Astrocyte (in vitro differentiated cells and primary cell): ENCODE measurements around the gene SIRT5. TPM values are rescaled to one million over a fixed set of nuclear protein-coding genes. Genes with fewer than 3 reads are reported as not detected.

Experiments
- DNase-seq: peaks from one replicate; pipeline ENCODE4 v3.0.0-alpha.2; 2010; ENCODE audit warnings: low read depth
- FAIRE-seq: peaks from 2 replicates; lab custom pipeline; 2011; peaks lifted over from hg19 to GRCh38; lab: Jason Lieb, UNC
- H2AFZ ChIP-seq: 2 replicates; pipeline ENCODE4 v1.6.0; 2012; ENCODE audit warnings: low read depth, low read length, inconsistent platforms
- H3K27ac ChIP-seq: 2 replicates; pipeline ENCODE4 v1.5.1; 2011; ENCODE audit warnings: low read depth, low read length, inconsistent platforms
- H3K27me3 ChIP-seq: 2 replicates; pipeline ENCODE4 v1.6.0; 2011; ENCODE audit warnings: low read length, inconsistent platforms; ENCODE audit not compliant: insufficient read depth
- H3K36me3 ChIP-seq: 2 replicates; pipeline ENCODE4 v1.5.1; 2011; ENCODE audit warnings: low read length, inconsistent platforms; ENCODE audit not compliant: insufficient read depth
- H3K4me1 ChIP-seq: 2 replicates; pipeline ENCODE4 v1.5.1; 2011; ENCODE audit warnings: low read length, inconsistent platforms; ENCODE audit not compliant: insufficient read depth
- H3K4me2 ChIP-seq: 2 replicates; pipeline ENCODE4 v1.6.0; 2012; ENCODE audit warnings: low read length, inconsistent platforms
- H3K4me3 ChIP-seq: 2 replicates; pipeline ENCODE4 v1.5.1; 2011; ENCODE audit warnings: low read depth, mild to moderate bottlenecking, low read length, inconsistent platforms; ENCODE audit not compliant: insufficient read depth
- H3K79me2 ChIP-seq: 2 replicates; pipeline ENCODE4 v1.6.0; 2012; ENCODE audit warnings: mild to moderate bottlenecking, low read length, inconsistent platforms; ENCODE audit not compliant: insufficient read depth
- H3K9ac ChIP-seq: 2 replicates; pipeline ENCODE4 v1.6.0; 2012; ENCODE audit warnings: mild to moderate bottlenecking, low read length, inconsistent platforms
- H3K9me3 ChIP-seq: 2 replicates; pipeline ENCODE4 v1.5.1; 2012; ENCODE audit warnings: low read depth, mild to moderate bottlenecking, low read length, inconsistent platforms; ENCODE audit not compliant: insufficient read depth
- H4K20me1 ChIP-seq: 2 replicates; pipeline ENCODE4 v1.6.0; 2012; ENCODE audit warnings: low read length, inconsistent platforms; ENCODE audit not compliant: insufficient read depth
- H3K27ac Mint-ChIP-seq: one replicate; pipeline ENCODE4 v1.8.0; 2021; ENCODE audit warnings: mild to moderate bottlenecking, mixed read lengths; ENCODE audit not compliant: unreplicated experiment
- H3K27me3 Mint-ChIP-seq: one replicate; pipeline ENCODE4 v1.8.0; 2021; ENCODE audit warnings: low read depth, mixed read lengths; ENCODE audit not compliant: unreplicated experiment
- H3K36me3 Mint-ChIP-seq: one replicate; pipeline ENCODE4 v1.8.0; 2021; ENCODE audit warnings: low read depth, mixed read lengths; ENCODE audit not compliant: unreplicated experiment
- H3K4me1 Mint-ChIP-seq: one replicate; pipeline ENCODE4 v1.8.0; 2021; ENCODE audit warnings: low read depth, mixed read lengths; ENCODE audit not compliant: unreplicated experiment
- H3K4me3 Mint-ChIP-seq: one replicate; pipeline ENCODE4 v1.8.0; 2021; ENCODE audit warnings: mild to moderate bottlenecking, moderate library complexity, mixed read lengths; ENCODE audit not compliant: unreplicated experiment
- H3K9me3 Mint-ChIP-seq: one replicate; pipeline ENCODE4 v1.8.0; 2021; ENCODE audit warnings: mild to moderate bottlenecking, mixed read lengths; ENCODE audit not compliant: unreplicated experiment
- CTCF ChIP-seq: IDR thresholded peaks from 2 replicates; pipeline ENCODE4 v1.5.1; 2011; ENCODE audit warnings: low read depth, mild to moderate bottlenecking, inconsistent platforms, low read length, moderate library complexity; ENCODE audit not compliant: insufficient read depth
- EZH2 ChIP-seq: IDR thresholded peaks from 2 replicates; pipeline ENCODE4 v1.6.1; 2012; ENCODE audit warnings: mild to moderate bottlenecking, low read length, inconsistent platforms; ENCODE audit not compliant: insufficient read depth
- total RNA-seq: library from RNA; stranded (reverse); gene quantifications from 2 replicates; pipeline ENCODE4 v1.2.1, GENCODE V29; 2021

SIRT5 gene
- total RNA-seq, 1 donor from 2014 or later = 8.6 TPM

GRCh38 chr6:13558718-13559117 is 15.7 kb upstream of the SIRT5 start:
- Histone ChIP-seq H2AFZ (no peak overlapping the region), H4K20me1 (no peaks in the 10 kb centered on the region), H3K27ac (no peak overlapping the region), H3K9me3 (no peaks in the 10 kb centered on the region), H3K9ac (no peak overlapping the region), H3K4me2 (no peak overlapping the region), H3K36me3 (no peaks in the 10 kb centered on the region), H3K79me2 (no peaks in the 10 kb centered on the region), H3K4me1 (no peaks in the 10 kb centered on the region), H3K4me3 (no peak overlapping the region), H3K27me3 (no peaks in the 10 kb centered on the region)
- Mint-ChIP-seq H3K27me3 (no peaks in the 10 kb centered on the region), H3K4me3 (no peak overlapping the region), H3K9me3 (no peaks in the 10 kb centered on the region), H3K27ac (no peak overlapping the region), H3K4me1 (peaks cover 7% of the 10 kb centered on the region), H3K36me3 (no peaks in the 10 kb centered on the region)
- TF ChIP-seq CTCF (no peak), EZH2 (no peak)
- no peak for DNase-seq
- FAIRE-seq = no peak

GRCh38 chr6:13559251-13559650 is 15.2 kb upstream of the SIRT5 start:
- Histone ChIP-seq H2AFZ (no peak overlapping the region), H3K27me3 (peaks cover 3% of the 10 kb centered on the region), H3K4me1 (no peaks in the 10 kb centered on the region), H3K9me3 (no peaks in the 10 kb centered on the region), H3K79me2 (no peaks in the 10 kb centered on the region), H4K20me1 (no peaks in the 10 kb centered on the region), H3K9ac (no peak overlapping the region), H3K4me2 (no peak overlapping the region), H3K36me3 (no peaks in the 10 kb centered on the region), H3K27ac (no peak overlapping the region), H3K4me3 (no peak overlapping the region)
- no peak overlapping the region for H3K27ac Mint-ChIP-seq
- DNase-seq (no peak), FAIRE-seq (no peak)
- no peaks in the 10 kb centered on the region for H3K36me3 Mint-ChIP-seq
- no peak for TF ChIP-seq EZH2
- TF ChIP-seq CTCF = no peak
- H3K9me3 Mint-ChIP-seq = no peaks in the 10 kb centered on the region
- no peak overlapping the region for H3K4me3 Mint-ChIP-seq
- peaks cover 7% of the 10 kb centered on the region for H3K4me1 Mint-ChIP-seq
- H3K27me3 Mint-ChIP-seq = no peaks in the 10 kb centered on the region

- Mint-ChIP-seq H3K9me3 (no peaks in the 10 kb centered on the region), H3K4me1 (peaks cover 1% of the 10 kb centered on the region), H3K27me3 (no peaks in the 10 kb centered on the region), H3K4me3 (no peak overlapping the region), H3K27ac (no peak overlapping the region), H3K36me3 (no peaks in the 10 kb centered on the region)
- no peak overlapping the region for H3K9ac ChIP-seq
- DNase-seq (no peak), FAIRE-seq (no peak)
- H3K4me3 ChIP-seq = no peak overlapping the region
- H3K4me1 ChIP-seq = no peaks in the 10 kb centered on the region
- TF ChIP-seq EZH2 (no peak), CTCF (no peak)
- no peaks in the 10 kb centered on the region for H3K9me3 ChIP-seq
- no peak overlapping the region for H3K4me2 ChIP-seq
- H4K20me1 ChIP-seq = no peaks in the 10 kb centered on the region
- H3K27me3 ChIP-seq = peaks cover 3% of the 10 kb centered on the region
- H3K27ac ChIP-seq = no peak overlapping the region
- no peak overlapping the region for H2AFZ ChIP-seq
- H3K79me2 ChIP-seq = no peaks in the 10 kb centered on the region
- no peaks in the 10 kb centered on the region for H3K36me3 ChIP-seq
Measured at GRCh38 chr6:13559968-13560650, 14.3 kb upstream of the SIRT5 start.
